ENCODE results near the gene TCHHL1.

DNA sequence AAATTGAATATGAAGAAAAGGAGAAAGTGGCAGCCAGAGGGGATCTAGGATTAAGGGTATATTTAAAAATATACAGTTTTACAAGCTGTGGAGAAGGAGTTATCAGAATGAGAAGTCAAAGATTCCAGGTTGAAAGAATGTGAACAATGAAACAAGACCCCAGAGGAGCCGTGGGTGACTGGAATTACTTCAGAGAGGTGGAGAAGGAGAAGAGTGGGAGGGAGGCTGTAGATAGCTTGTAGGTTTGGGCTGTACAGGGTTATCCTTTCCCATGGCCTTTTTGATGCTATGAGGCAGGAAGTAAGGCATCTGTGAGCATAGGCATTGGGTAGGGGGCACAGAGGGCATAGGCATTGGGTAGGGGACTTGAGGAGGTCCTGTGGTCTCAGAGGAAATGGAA, 46.8 kb downstream of the TCHHL1 start:
- no peak for TF ChIP-seq YY1 (IDR thresholded peaks at IDR 0.05; ENCODE audit: insufficient read depth, insufficient read length)
- no peak for TF ChIP-seq ZNF274 (IDR thresholded peaks at IDR 0.05; ENCODE audit: low read depth, low read length)
- no peak for TF ChIP-seq SUZ12 (IDR thresholded peaks at IDR 0.05; ENCODE audit: extremely low read depth, insufficient read depth, insufficient read length)

All from NT2/D1 (cell line).